GM18511 (cell line): ENCODE measurements around the gene LRRC75A.

Source experiments
- ATAC-seq: cut with Tn5 transposase; IDR thresholded peaks from one replicate; pipeline ENCODE4 v1.9.1; 2021; ENCODE audit warnings: mild to moderate bottlenecking, moderate library complexity; ENCODE audit not compliant: unreplicated experiment

Gene LRRC75A

DNA sequence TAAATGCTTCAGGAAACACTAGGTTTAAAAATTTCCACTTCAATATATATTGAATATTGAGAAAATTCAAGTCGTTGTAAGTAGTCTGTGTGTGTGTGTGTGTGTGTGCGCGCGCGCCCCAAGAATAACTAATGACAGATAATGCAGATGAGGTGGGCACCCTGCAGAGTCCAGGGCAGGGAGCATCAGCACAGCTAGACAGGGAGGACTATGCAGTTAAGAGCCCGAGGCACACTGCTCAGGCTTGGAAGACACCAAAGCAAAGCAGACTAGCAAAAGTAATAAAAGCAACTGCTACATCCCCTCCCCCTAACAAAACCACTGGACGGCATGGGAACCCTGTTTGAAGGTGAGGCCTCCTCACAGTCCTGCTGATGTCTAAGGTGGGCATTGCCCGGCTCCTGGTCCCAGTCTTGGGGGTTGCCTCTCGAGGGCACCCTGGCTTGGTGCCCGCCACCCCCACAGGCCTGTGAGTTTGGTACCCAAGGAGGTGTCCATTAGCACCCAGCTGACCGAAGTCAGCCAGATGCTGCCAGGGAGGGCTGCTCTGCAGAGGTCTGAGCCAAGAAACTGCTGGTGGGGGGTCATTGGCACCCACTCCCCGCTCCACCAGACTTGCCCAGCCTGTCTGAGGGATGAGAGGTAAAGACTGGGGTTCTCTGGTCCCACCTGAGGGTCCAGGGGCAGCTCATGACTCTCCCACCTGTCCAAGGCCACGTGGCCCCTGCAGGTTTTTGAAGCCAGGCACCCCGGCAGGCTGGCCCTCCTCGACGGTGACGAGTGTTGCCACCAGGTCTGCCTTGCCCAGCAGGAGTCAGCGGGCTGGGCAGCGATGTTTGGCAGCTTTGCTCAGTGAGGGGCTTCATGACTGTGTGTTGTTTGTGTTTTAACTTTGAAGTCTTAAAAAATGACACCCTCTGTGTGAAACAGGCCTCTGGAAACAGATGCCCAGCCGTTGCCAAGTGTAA lies 18.7 kb downstream of the LRRC75A start:
- no peak for ATAC-seq

DNA sequence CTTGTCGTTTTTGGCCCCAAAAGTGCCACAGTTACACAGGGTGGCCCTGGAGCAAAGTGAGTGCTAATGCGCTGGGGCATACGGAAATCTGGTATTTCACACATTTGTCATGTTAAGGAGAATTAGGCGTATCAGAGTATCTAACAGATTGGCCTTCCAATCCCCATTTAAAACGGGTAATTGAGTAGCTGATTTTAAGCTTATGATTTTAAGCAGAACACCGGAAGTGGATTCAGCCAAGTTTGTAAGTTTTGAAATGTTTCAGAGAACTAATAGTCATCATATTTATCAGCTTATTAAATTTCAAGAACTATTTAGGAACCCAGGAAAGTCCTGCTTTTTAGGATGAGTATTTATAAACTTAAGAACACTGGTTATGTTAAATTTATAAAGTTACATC lies 19.5 kb downstream of the LRRC75A start:
- ATAC-seq = no peak

DNA sequence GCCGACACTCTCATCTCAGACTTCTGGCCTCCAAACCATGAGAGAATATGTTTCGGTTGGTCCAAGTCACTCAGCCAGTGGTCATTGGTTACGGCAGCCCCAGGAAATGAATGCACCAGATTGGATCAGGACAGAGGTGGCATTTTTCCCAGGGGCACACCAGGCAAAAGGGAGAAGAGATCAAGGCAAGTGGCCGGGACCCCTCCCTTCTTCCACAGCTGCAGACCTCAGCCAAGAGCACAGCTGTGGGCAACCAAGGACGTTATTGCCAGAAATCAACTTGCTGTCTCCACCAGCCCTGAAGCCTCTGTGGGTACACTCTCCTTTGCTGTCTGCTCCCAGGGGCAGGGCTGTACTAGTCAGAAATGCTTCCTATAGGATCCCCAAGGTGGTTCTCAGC lies 20.7 kb downstream of the LRRC75A start:
- no peak for ATAC-seq

DNA sequence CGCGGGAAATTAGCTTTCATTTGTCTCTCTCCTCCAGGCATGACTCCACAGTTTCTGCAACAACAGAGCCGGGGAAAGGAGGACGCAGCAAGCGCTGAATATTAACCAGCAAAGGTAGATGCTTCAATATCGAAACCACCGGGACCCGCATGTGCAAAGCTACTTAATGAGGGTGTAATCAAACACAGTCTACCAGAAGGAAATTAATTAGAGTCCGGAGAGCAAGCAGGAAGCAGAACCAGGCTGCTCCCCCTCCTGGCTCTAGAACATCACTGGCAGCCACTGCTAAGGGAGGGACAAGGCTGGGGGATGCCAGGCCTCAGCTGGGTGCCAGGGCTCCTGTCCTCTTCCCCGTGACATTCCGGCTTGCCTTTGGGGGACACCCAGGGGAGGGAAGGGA lies 21.7 kb downstream of the LRRC75A start:
- ATAC-seq = no peak

DNA sequence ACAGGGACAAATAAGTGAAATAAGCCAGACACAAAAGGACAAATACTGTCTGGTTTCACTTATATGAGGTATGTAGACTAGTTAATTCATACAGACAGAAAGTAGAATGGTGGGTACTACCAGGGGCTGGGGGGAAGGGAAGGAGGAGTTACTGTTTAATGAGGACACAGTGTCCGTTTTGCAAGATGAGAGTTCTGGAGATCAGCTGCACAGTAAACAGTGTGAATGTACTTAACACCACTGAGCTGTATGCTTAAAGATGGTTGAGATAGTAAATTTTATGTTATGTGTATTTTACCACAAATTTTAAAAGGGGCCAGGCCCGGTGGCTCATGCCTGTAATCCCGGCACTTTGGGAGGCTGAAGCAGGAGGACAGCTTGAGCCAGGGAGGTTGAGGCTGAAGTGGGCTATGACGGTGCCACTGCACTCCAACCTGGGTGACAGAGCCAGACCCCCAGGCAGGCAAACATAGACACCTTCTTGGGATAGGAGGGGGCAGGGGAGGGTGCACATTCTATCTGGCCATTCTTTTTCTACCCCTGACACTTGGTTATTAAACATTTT lies 23.5 kb downstream of the LRRC75A start:
- ATAC-seq = no peak

DNA sequence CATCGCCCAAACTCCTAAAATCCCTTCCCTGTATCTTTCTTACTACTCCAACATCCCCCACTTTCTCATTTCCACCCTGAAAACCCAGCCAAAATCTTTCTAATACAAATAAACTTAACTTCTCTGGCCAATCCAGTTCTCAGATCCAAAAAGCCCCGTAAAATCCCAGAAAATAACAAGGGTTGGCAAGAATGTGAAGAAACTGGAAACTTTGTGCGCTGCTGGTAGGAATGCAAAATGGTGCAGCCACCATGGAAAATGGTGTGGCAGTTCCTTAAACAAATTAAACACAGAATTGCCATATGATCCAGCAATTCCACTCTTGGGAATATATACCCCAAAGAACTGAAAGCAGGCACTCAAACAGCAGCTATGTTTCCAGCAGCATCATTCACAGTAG lies 24.1 kb downstream of the LRRC75A start:
- ATAC-seq = no peak

DNA sequence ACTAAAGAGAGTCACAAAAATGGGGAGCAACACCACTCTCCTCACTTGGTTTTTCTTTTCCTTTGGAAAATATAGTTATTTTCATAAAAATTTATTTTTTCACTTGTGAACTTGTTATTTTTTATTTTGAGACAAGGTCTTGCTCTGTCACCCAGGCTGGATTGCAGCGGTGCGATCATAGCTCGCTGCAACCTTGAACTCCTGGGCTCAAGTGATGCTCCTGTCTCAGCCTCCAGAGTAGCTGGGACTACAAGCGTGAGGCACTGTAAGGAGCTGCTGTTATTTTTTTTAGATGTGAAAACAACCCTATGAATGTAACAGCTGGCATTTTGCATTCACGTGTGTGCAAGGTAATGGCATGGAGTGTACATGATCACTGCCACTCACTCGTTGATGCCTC lies 24.9 kb downstream of the LRRC75A start:
- no peak for ATAC-seq

DNA sequence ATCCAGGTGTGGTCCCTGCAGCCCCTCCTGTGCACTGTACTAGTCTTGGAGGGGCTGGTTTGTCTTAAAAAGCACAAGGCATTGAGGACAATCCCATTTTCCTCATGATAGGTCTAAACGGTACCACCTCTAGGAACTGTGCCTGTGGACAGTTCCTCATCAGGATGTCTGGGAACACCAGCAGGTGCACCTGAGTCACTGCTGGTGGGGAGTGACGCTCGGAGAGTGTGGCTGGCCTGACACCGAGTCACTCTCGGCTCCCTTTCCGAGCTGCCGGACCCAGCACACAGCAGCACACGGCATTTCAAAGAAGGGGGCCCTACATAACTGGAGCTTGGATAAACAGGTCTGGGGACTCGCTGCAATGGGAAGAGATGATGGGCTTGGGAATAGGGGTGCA lies 25.6 kb downstream of the LRRC75A start:
- ATAC-seq = no peak

DNA sequence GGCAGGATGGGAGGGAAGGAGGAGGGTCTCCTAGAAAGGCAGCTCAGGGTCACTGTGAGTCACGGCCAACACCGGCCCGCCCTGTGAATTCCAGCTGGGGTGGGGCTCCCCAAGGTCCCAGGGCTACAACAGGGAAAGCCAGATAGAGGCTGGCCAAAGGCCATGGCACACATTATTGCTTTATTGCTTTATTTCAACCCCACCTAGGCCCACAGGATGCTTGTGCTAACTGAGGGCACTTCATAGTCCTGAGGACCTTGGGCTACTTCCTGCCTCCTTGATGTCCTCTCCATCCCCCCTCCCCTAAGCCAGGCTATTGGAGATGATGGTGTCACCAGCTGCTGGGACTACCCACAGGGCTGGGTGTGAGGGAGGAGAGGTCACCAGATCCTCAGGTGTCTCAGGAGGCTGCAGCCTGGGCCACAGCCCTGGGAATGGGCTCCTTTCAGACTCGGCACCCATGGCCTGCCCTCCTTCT lies 26.1 kb downstream of the LRRC75A start:
- no peak for ATAC-seq

DNA sequence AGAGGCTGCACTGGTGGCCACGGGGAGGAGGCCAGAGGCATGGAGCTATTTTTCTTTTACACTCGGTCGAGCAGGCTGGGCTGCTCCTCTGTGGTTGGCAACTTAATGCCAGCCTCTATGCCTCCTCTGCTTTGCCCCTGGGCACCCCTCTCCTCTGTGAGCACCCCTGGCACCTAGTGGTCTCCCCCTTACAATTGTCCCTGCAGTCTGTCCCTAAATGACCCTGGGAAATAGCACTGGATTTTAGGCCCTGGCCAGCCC lies 27.0 kb downstream of the LRRC75A start:
- ATAC-seq = no peak

DNA sequence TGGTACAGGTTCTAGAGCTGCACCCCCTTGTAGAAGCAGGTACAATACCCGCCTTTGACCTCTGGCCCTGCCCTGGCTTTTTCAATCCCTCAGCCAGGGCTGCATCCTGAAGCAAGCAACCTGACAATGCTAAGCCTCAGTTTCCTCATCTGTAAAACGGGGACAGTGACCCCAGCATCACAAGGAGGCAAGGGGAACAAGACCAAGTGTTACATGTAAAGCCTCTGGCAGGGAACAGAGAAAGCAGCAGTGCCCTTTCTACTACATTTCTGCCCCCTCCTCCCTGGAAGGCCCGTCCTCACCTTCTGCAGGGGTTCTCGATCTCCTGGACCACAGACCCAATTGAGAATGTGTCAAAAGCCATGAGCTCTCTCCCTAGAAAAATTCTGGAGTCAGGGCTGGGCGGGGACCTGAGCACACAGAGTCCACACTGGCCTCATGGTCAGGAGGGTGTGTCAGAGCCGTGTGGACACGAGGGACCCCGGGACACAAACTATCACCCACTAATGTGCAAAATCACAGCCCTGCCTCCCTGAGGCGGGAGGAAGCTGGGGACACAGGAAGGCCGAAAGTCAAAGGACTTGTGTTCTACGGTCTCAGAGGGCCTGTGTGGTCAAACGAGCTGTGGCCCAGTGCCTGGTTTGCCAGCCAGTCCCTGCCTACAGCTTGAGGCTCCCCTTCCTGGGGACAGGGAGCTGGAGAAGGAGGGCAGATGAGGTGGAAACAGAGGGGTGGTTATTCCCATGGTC lies 27.5 kb downstream of the LRRC75A start:
- no peak for ATAC-seq

DNA sequence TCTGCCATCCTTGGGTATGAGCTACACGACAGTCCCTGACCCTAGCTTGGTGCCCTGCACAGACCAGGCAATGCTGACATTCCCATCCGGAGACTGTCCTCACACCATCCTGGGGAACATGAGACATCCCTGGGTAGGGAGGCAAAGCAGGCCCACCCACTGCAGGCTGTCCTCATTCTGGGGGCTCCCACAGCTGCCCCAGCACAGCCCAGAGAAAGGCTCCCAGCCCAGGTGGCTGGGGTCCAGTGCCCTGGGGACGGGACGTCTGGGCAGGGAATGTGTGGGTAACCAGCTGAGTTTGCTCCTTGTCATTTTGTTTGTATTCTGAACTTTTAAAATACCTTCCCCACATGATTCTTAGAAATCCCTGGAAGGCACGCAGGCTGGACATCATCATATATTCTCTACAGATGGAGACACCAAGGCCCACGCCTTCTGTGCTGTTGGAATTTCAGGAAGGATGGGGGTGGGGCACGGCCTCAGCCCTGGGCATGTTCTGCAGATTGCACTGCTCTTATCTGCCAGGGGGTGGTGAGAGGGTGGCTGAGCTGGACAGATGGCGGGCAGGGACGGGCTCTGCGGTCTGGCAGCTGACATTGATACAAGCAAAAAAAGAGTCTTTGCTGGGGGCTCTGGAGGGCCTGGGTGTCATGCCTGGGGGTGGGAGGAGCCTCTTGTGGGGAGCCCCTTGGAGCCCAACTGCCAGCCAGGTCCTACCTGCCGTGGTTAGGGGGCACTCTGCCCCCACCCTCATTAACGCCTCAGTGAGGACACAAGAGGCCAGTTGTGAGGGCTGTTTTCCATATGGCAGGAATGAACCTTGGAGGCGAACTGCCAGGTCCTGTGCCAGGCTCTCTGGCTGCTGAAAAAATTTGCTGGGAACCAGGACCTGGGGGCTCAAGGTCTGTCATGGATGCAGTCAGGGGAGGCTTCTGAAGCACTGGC lies 28.4 kb downstream of the LRRC75A start:
- ATAC-seq = no peak

DNA sequence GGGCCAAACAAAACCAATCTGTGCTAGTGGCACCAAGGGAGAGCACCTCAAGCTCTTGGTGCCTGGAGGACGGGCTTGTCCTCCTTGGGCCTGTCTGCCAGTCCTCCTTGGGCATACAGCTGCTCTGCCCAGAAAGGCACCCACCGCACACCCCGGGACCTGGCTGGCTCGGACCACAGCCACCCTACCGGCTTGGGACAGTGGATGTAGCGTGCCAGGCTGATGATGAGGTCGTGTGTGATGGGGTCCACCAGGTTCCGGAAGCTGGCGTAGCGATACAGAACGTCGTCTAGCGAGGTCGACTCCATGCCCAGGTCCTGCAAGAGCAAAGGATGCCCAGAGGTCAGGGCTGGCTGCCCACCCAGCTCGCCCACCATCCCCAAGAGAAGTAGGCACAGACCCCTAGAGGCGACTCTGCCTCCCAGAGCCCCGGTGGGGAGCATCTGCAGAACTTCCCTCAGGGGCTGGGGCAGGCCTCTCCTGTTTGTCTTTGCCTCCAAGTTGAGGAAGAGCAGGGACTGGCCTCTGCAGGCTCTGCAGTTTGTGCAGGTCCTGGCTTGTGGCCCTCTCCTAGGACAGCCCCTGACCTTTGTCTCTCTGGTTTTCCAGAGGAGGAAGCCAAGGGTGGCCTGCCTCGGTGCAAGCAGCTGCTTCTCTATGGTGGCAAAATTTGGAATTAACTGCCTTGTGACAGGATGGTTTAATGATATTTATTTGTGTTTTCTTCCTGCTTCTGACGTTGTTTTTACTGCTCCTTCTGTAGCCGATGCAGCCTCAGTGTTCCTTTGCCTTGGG lies 29.7 kb downstream of the LRRC75A start:
- ATAC-seq = no peak

DNA sequence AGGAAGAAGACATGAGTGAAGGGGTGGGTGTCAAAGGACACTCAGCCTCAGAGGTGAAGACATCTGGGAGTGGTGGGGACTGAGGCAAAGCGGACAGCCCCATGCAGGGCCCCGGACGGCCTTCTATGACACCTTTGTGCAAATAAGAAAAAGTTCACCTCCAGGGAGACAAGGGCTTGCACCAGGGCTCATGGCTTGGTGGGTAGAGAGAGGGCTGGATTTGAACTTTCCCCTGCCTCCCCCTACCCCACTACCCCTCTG lies 30.5 kb downstream of the LRRC75A start:
- no peak for ATAC-seq

DNA sequence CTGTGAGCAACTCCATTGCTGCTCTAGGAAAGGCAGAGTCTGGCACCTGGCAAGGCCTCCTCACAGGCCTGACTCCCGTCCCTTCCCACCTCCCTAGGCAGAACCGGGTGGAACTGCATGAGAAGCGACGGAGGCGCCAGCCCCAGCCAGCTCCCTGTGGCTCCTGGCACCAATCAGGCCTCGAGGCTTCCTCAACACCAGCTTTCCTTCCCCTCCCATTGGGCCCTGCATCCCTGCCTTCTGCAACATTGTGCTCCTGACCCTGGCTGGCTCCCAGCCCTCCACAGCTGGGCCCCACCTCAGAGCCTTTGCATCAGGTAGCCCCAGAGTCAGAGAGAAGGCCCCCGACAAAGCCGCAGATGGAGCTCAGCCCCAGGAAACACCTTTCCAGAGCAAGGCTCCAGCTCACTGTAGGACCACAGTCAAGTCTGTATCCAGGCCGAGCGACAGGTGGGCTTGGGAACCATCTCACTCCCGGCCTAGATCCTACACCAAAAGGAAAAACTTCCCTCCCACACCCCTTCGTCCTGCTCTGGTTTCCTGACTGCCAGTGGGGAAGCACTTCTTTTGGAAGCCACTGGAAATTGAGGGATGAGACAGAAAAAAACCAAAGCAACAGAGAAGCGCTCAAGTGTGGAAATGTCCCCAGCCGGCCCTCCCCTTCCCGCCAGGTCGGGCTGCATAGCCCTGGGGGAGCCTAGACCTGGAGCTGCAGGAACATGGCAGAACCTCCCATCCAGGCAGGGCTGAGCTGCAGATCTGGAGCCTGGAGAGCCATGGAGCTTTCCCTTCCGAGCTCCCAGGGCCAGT lies 31.0 kb downstream of the LRRC75A start:
- ATAC-seq = no peak

DNA sequence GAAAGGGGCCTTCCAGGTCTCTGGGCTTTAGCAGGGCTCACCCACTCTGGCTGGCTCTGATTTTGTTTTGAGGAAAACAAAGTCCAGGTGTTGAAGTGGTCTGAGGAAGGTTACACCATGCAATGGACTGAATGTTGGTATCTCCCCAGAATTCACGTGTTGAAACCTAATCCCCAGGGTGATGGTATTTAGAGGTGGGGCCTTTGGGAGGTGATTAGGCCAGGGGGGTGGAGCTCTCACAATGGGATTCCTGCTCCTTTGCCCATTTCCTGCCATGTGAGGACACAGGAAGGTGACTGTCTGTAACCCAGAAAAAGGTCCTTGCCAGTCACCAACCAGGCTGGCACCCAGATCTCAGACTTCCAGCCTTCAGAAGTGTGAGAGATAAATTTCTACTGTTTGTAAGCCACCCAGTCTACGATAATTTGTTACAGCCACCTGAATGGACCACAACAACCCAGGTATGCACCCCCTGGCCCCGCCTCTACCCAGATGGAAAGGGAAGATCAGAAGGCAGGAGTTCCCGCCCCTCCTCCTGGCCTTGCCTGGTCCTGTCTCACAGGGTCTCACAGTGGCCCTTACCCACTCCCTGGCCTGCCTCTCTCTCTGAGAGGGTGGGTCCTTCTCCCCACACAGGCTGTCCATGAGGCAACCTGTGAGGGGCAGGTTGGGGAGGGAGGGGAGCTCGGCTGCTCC lies 32.0 kb downstream of the LRRC75A start:
- no peak for ATAC-seq

DNA sequence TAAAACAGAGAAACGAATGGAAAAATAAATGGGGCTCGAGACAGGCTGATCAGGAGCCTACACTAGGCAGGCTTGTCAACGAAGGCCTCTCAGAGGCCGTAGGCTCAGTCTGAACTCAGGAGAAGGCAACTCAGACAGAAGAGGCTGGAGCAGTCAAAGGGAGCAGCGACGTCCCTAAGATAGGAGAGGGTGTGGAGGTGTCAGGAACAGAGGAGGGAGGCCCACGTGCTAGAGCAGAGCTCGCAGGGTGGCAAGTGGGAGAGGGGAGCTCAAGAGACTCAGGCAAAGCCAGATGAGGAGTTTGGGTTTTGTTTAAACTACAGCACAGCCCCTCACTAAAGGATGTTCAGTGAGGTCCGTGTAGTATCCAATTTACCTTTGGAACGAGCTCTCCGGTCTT lies 32.7 kb downstream of the LRRC75A start:
- no peak for ATAC-seq

DNA sequence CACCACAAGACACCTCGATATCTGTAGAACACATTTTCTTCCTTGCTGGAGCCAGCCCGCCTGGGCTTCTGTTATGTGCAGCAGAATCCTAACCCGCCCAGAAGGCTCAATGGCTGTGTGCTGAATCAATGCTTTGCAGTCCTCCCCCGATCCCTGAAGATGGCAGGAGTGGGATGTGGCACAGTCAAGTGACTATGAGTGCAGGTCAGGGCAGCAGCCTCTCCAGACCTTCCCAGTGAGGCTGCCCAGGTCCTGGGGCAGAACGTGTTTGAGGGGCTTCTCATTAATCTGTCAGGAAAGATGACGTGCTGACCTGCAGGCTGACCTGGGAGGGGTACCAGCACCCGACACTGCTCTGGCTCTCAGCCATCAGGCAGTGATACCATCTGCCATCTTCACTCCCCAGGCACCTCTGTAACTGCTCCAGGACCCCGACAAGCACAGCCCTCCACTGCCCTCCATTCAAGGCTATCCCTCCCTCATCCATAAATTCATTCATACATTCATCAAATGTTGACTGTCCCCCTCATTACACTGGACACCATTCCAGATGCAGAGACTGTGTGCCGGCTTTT lies 35.2 kb downstream of the LRRC75A start:
- ATAC-seq = no peak
